SU-DHL-6 (cell line): ENCODE results near the gene PFDN5.
"Not testable (repeated sequence)": the region's sequence is repeated elsewhere in the genome, so short reads cannot be mapped to it uniquely, and the experiment has no call there.

Experiments used
- H2AFZ ChIP-seq: fragments of 200-600 bp; sonication (generic); 2 replicates; pipeline ENCODE4 v1.6.1; 2014; ENCODE audit warnings: low read depth, mild to moderate bottlenecking, moderate library complexity, mixed read lengths, antibody characterized with exemption, low read length; ENCODE audit not compliant: severe bottlenecking
- H3F3A ChIP-seq: fragments of 200-600 bp; shearing (Covaris generic); 2 replicates; pipeline ENCODE4 v1.6.0; 2016; ENCODE audit warnings: antibody characterized with exemption, mild to moderate bottlenecking; ENCODE audit not compliant: insufficient read depth
- H3K27ac ChIP-seq: fragments of 200-600 bp; sonication (generic); 2 replicates; pipeline ENCODE4 v1.5.1; 2016; ENCODE audit warnings: low read depth, mild to moderate bottlenecking, low read length, moderate library complexity, mixed read lengths
- H3K27me3 ChIP-seq: fragments of 200-600 bp; sonication (generic), shearing (Covaris generic); 2 replicates; pipeline ENCODE4 v1.6.0; 2014; ENCODE audit warnings: mild to moderate bottlenecking, low read length
- H3K36me3 ChIP-seq: fragments of 200-600 bp; sonication (generic); 2 replicates; pipeline ENCODE4 v1.6.1; 2014; ENCODE audit warnings: mild to moderate bottlenecking, low read length, mixed read lengths
- H3K4me2 ChIP-seq: fragments of 300-600, 200-600 bp; shearing (Covaris generic), sonication (generic); 2 replicates; pipeline ENCODE4 v1.6.0; 2014; ENCODE audit warnings: low read length, low read depth, mild to moderate bottlenecking; ENCODE audit not compliant: poor library complexity, severe bottlenecking
- H3K4me3 ChIP-seq: fragments of 200-600 bp; sonication (generic); 2 replicates; pipeline ENCODE4 v1.5.1; 2014; ENCODE audit warnings: antibody characterized with exemption, low read length, mild to moderate bottlenecking, mixed read lengths; ENCODE audit not compliant: insufficient read depth, poor library complexity, severe bottlenecking
- H3K79me2 ChIP-seq: fragments of 200-600 bp; sonication (generic); 2 replicates; pipeline ENCODE4 v1.6.1; 2014; ENCODE audit warnings: mild to moderate bottlenecking, low read length, moderate library complexity; ENCODE audit not compliant: insufficient read depth
- H3K9ac ChIP-seq: fragments of 200-600 bp; sonication (generic); 2 replicates; pipeline ENCODE4 v1.7.0; 2014; ENCODE audit warnings: mild to moderate bottlenecking, low read length
- H3K9me2 ChIP-seq: fragments of 200-600 bp; sonication (generic); replicated peaks from 2 replicates; pipeline ENCODE4 v1.6.1; 2014; ENCODE audit warnings: low read length; ENCODE audit not compliant: insufficient read depth
- H3K9me3 ChIP-seq: fragments of 200-600 bp; sonication (generic); 2 replicates; pipeline ENCODE4 v1.6.1; 2014; ENCODE audit warnings: low read length, mixed read lengths; ENCODE audit not compliant: insufficient read depth
- H4K20me1 ChIP-seq: fragments of 200-600 bp; sonication (generic); 2 replicates; pipeline ENCODE4 v1.6.1; 2014; ENCODE audit warnings: low read depth, mild to moderate bottlenecking, antibody characterized with exemption, low read length, moderate library complexity, mixed read lengths
- EZH2phosphoT487 ChIP-seq: fragments of 200-600 bp; sonication (generic), shearing (Covaris generic); conservative IDR thresholded peaks from 2 replicates; pipeline ENCODE4 v1.6.1; 2018; ENCODE audit warnings: mild to moderate bottlenecking, antibody characterized with exemption, low read length, moderate library complexity, mixed read lengths
- TF ChIP-seq, protein P1 (sequence below): fragments of 200-600 bp; sonication (generic); IDR thresholded peaks from one replicate; pipeline ENCODE4 v1.5.1; 2017; ENCODE audit warnings: antibody characterized with exemption, mild to moderate bottlenecking, low read length, moderate library complexity; ENCODE audit not compliant: insufficient read depth, poor library complexity, severe bottlenecking

The PFDN5 gene

DNA sequence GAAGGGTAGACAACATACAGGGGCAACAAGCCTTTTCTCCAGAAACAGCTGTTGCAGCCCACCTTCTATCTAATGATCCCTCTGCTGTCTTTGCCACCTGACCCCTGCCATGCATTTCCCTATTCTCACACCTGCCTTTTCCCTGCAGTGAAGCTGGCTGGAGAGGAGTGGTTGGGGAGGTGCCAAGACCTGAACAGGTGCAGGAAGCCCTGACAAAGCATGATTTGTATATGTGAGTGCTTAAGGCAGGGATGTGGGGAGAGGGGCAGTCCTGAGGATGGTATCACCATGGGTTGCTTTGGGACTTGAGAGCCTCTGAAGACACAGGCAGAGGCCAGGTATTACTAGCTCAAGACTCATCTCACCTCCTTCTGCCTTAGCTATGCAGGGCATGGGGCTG lies 2.9 kb upstream of the PFDN5 start:
- Histone ChIP-seq H3K36me3 (0 out of 2 replicates have a peak, but pooled peaks cover 9% of the 10 kb centered on the region), H3F3A (peaks cover 4% of the 10 kb centered on the region; the same call in 1 of the 2 replicates), H3K27ac (no peak overlapping the region), H3K4me2 (no peak overlapping the region), H3K4me3 (no peak overlapping the region), H2AFZ (no peak overlapping the region), H4K20me1 (no peaks in the 10 kb centered on the region), H3K27me3 (no peaks in the 10 kb centered on the region), H3K9ac (no peak overlapping the region), H3K9me3 (no peaks in the 10 kb centered on the region), H3K79me2 (peaks cover 19% of the 10 kb centered on the region), H3K9me2 (no peaks in the 10 kb centered on the region)
- no peak for TF ChIP-seq EZH2phosphoT487
- TF ChIP-seq, protein P1, sequence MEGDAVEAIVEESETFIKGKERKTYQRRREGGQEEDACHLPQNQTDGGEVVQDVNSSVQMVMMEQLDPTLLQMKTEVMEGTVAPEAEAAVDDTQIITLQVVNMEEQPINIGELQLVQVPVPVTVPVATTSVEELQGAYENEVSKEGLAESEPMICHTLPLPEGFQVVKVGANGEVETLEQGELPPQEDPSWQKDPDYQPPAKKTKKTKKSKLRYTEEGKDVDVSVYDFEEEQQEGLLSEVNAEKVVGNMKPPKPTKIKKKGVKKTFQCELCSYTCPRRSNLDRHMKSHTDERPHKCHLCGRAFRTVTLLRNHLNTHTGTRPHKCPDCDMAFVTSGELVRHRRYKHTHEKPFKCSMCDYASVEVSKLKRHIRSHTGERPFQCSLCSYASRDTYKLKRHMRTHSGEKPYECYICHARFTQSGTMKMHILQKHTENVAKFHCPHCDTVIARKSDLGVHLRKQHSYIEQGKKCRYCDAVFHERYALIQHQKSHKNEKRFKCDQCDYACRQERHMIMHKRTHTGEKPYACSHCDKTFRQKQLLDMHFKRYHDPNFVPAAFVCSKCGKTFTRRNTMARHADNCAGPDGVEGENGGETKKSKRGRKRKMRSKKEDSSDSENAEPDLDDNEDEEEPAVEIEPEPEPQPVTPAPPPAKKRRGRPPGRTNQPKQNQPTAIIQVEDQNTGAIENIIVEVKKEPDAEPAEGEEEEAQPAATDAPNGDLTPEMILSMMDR = no peak

GRCh38 chr12:53295891-53296219 lies 513 bp downstream of the PFDN5 start:
- H3K36me3 ChIP-seq = no peaks in the 10 kb centered on the region
- peaks cover 19% of the 10 kb centered on the region for H3F3A ChIP-seq

GRCh38 chr12:53297106-53297505 lies 1.8 kb downstream of the PFDN5 start:
- H3K4me2 ChIP-seq = peak overlapping the region; percentile 85
- not testable (repeated sequence) for H3K9ac ChIP-seq, H2AFZ ChIP-seq, H3K36me3 ChIP-seq, H3K27me3 ChIP-seq, H3K9me3 ChIP-seq, H3K4me3 ChIP-seq, H3K27ac ChIP-seq, H3K9me2 ChIP-seq, H4K20me1 ChIP-seq
- peaks cover 28% of the 10 kb centered on the region for H3K79me2 ChIP-seq
- peaks cover 19% of the 10 kb centered on the region for H3F3A ChIP-seq

More at GRCh38 chr12:53295891-53296219, 513 bp downstream of the PFDN5 start:
- peak overlapping the region; percentile 25; the same call in 1 of the 2 replicates for H3K27ac ChIP-seq
- H3K9ac ChIP-seq = peak overlapping the region; percentile 87
- H3K4me2 ChIP-seq = peak overlapping the region; percentile 85
- H3K79me2 ChIP-seq = peaks cover 28% of the 10 kb centered on the region
- H3K4me3 ChIP-seq = peak overlapping the region; percentile 89
- H4K20me1 ChIP-seq = no peaks in the 10 kb centered on the region
- TF ChIP-seq, protein P1 = no peak
- no peak for TF ChIP-seq EZH2phosphoT487
- H2AFZ ChIP-seq = peak overlapping the region; percentile 79
- no peaks in the 10 kb centered on the region for H3K9me2 ChIP-seq
- H3K27me3 ChIP-seq = no peaks in the 10 kb centered on the region
- H3K9me3 ChIP-seq = no peaks in the 10 kb centered on the region

- H3K4me2 ChIP-seq = no peak overlapping the region
- no peak for TF ChIP-seq EZH2phosphoT487
- TF ChIP-seq, protein P1 = no peak
- no peak overlapping the region for H3K27ac ChIP-seq
- H3K36me3 ChIP-seq = no peaks in the 10 kb centered on the region
- H4K20me1 ChIP-seq = no peaks in the 10 kb centered on the region
- H3K9ac ChIP-seq = no peak overlapping the region
- H2AFZ ChIP-seq = no peak overlapping the region
- no peaks in the 10 kb centered on the region for H3K27me3 ChIP-seq
- peaks cover 19% of the 10 kb centered on the region for H3F3A ChIP-seq
- H3K9me3 ChIP-seq = no peaks in the 10 kb centered on the region
- H3K4me3 ChIP-seq = no peak overlapping the region
- H3K79me2 ChIP-seq = peaks cover 28% of the 10 kb centered on the region
- H3K9me2 ChIP-seq = no peaks in the 10 kb centered on the region
Observed at GRCh38 chr12:53298164-53298563, 2.8 kb downstream of the PFDN5 start.
